ENCODE data around the gene HOXB2.

HOXB2 gene

GRCh38 chr17:48550502-48551213 lies 5.7 kb upstream of the HOXB2 start:
- Histone ChIP-seq H2AK5ac (ENCODE audit: low read depth, low read length) (no peak overlapping the region), H3K4me3 (ENCODE audit: low read length in 2 of 2) (no peak overlapping the region)
- DNase-seq (ENCODE audit: low spot score), result no peak

DNA sequence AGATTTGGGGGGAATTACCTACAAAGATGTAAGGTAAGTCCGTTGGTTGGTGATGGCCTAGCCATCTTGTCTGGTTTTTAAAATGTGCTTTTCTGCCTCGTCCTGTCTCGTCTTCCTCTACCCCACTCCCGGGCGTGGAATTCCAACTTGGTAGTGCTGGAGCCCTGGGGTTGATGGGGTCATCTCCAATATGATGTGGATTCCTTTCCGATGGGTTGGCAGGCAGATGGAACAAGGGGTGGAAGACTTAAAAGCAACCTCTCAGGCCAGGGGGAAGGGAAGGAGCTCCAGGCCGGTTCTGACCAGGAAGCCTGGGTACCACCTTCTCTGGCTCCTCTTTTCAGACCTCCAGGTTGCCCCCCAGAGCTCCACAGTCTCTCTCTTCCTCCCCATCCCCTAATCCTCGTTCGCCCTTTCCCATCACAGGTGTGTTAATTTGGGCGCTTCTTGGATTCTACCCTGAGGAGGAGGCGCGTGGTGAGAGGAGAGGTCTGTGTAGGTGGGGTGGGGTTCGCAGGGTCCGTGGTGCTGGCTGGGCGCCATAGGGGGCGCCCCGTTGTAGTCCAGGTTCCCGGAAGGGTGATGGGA lies 5.1 kb upstream of the HOXB2 start:
- Histone ChIP-seq H3K9ac (ENCODE audit: low read depth, low read length, poor library complexity) (no peak overlapping the region), H2BK5ac (ENCODE audit: low read length) (no peak overlapping the region), H4K91ac (ENCODE audit: low read depth, low read length, poor library complexity) (no peak overlapping the region), H3K4ac (ENCODE audit: low read length) (no peak overlapping the region), H3K27ac (replicated peaks; ENCODE audit: low read length) (no peak overlapping the region), H2AK5ac (ENCODE audit: low read depth, low read length) (no peak overlapping the region), H3K36me3 (replicated peaks in 1 of 2; ENCODE audit: control insufficient read depth in 2 of 2, insufficient read depth in 2 of 2, low read length in 2 of 2) (no peaks in the 10 kb centered on the region), H3K4me2 (ENCODE audit: insufficient read depth, low read length, poor library complexity, severe bottlenecking) (no peak overlapping the region), H3K4me1 (ENCODE audit: control insufficient read depth in 2 of 2, insufficient read depth in 1 of 2, low read depth in 1 of 2, low read length in 2 of 2) (no peaks in the 10 kb centered on the region), H3K79me1 (ENCODE audit: low read depth, low read length) (peaks cover 2% of the 10 kb centered on the region), H2BK12ac (ENCODE audit: low read length) (no peak overlapping the region), H3K14ac (ENCODE audit: low read length) (no peak overlapping the region), H2AFZ (ENCODE audit: low read length) (no peak overlapping the region), H3K9me3 (replicated peaks in 1 of 2; ENCODE audit: control insufficient read depth in 2 of 2, insufficient read depth in 1 of 2, low read depth in 1 of 2, low read length in 2 of 2) (peaks cover 0 to 6% of the 10 kb centered on the region in 2 donors), H3K27me3 (ENCODE audit: control insufficient read depth in 3 of 3, insufficient read depth in 3 of 3, low read depth in 1 of 3, low read length in 3 of 3) (peaks cover 59 to 95% (median 88%) of the 10 kb centered on the region in 3 experiments), H2BK120ac (ENCODE audit: low read depth, low read length) (no peak overlapping the region), H4K8ac (ENCODE audit: low read depth, low read length) (no peak overlapping the region), H2BK15ac (ENCODE audit: low read length) (no peak overlapping the region), H3K18ac (ENCODE audit: low read length) (no peak overlapping the region), H3K4me3 (ENCODE audit: low read length in 2 of 2) (peak overlapping the region in 1 of 2 donors; percentile 30), H3K23ac (ENCODE audit: low read depth, low read length, poor library complexity) (peak overlapping the region; percentile 28)
- no peak for DNase-seq (ENCODE audit: low spot score)
- WGBS, 2 donors (ENCODE audit: extremely low coverage in 2 of 2, insufficient read length in 2 of 2, insufficient replicate concordance in 1 of 2), result no CpG with 5 or more reads among the region's 18 CpGs

More at GRCh38 chr17:48550502-48551213, 5.7 kb upstream of the HOXB2 start:
- peaks cover 53 to 95% (median 87%) of the 10 kb centered on the region in 3 experiments for H3K27me3 ChIP-seq (ENCODE audit: control insufficient read depth in 3 of 3, insufficient read depth in 3 of 3, low read depth in 1 of 3, low read length in 3 of 3)
- H2AFZ ChIP-seq (ENCODE audit: low read length), result no peak overlapping the region
- no peak overlapping the region for H3K9ac ChIP-seq (ENCODE audit: low read depth, low read length, poor library complexity)
- H4K8ac ChIP-seq (ENCODE audit: low read depth, low read length), result no peak overlapping the region
- peaks cover 2% of the 10 kb centered on the region for H3K79me1 ChIP-seq (ENCODE audit: low read depth, low read length)
- H3K14ac ChIP-seq (ENCODE audit: low read length), result no peak overlapping the region
- peaks cover 0 to 6% of the 10 kb centered on the region in 2 donors for H3K9me3 ChIP-seq (replicated peaks in 1 of 2; ENCODE audit: control insufficient read depth in 2 of 2, insufficient read depth in 1 of 2, low read depth in 1 of 2, low read length in 2 of 2)
- no peak overlapping the region for H2BK12ac ChIP-seq (ENCODE audit: low read length)
- H3K4me1 ChIP-seq (ENCODE audit: control insufficient read depth in 2 of 2, insufficient read depth in 1 of 2, low read depth in 1 of 2, low read length in 2 of 2), result no peaks in the 10 kb centered on the region
- no CpG with 5 or more reads among the region's 70 CpGs for WGBS, 2 donors (ENCODE audit: extremely low coverage in 2 of 2, insufficient read length in 2 of 2, insufficient replicate concordance in 1 of 2)
- no peak overlapping the region for H3K18ac ChIP-seq (ENCODE audit: low read length)
- H3K4me2 ChIP-seq (ENCODE audit: insufficient read depth, low read length, poor library complexity, severe bottlenecking), result no peak overlapping the region
- H3K27ac ChIP-seq (replicated peaks; ENCODE audit: low read length), result no peak overlapping the region
- peak overlapping the region; percentile 28 for H3K23ac ChIP-seq (ENCODE audit: low read depth, low read length, poor library complexity)
- H2BK120ac ChIP-seq (ENCODE audit: low read depth, low read length), result no peak overlapping the region
- H2BK15ac ChIP-seq (ENCODE audit: low read length), result no peak overlapping the region
- H2BK5ac ChIP-seq (ENCODE audit: low read length), result no peak overlapping the region
- H3K4ac ChIP-seq (ENCODE audit: low read length), result no peak overlapping the region
- no peaks in the 10 kb centered on the region for H3K36me3 ChIP-seq (replicated peaks in 1 of 2; ENCODE audit: control insufficient read depth in 2 of 2, insufficient read depth in 2 of 2, low read length in 2 of 2)
- H4K91ac ChIP-seq (ENCODE audit: low read depth, low read length, poor library complexity), result no peak overlapping the region

- no peak overlapping the region for H3K18ac ChIP-seq (ENCODE audit: low read length)
- no peak overlapping the region for H4K8ac ChIP-seq (ENCODE audit: low read depth, low read length)
- H3K27ac ChIP-seq (replicated peaks; ENCODE audit: low read length), result no peak overlapping the region
- H3K9ac ChIP-seq (ENCODE audit: low read depth, low read length, poor library complexity), result no peak overlapping the region
- no peak overlapping the region for H2AFZ ChIP-seq (ENCODE audit: low read length)
- no peaks in the 10 kb centered on the region for H3K36me3 ChIP-seq (replicated peaks in 1 of 2; ENCODE audit: control insufficient read depth in 2 of 2, insufficient read depth in 2 of 2, low read length in 2 of 2)
- H2BK120ac ChIP-seq (ENCODE audit: low read depth, low read length), result no peak overlapping the region
- H4K91ac ChIP-seq (ENCODE audit: low read depth, low read length, poor library complexity), result no peak overlapping the region
- no peaks in the 10 kb centered on the region for H3K79me1 ChIP-seq (ENCODE audit: low read depth, low read length)
- peaks cover 54 to 94% (median 88%) of the 10 kb centered on the region in 3 experiments for H3K27me3 ChIP-seq (ENCODE audit: control insufficient read depth in 3 of 3, insufficient read depth in 3 of 3, low read depth in 1 of 3, low read length in 3 of 3)
- H3K23ac ChIP-seq (ENCODE audit: low read depth, low read length, poor library complexity), result no peak overlapping the region
- no CpG with 5 or more reads among the region's 3 CpGs for WGBS, 2 donors (ENCODE audit: extremely low coverage in 2 of 2, insufficient read length in 2 of 2, insufficient replicate concordance in 1 of 2)
- no peak for DNase-seq (ENCODE audit: low spot score)
- no peak overlapping the region for H2AK5ac ChIP-seq (ENCODE audit: low read depth, low read length)
- H3K4me1 ChIP-seq (ENCODE audit: control insufficient read depth in 2 of 2, insufficient read depth in 1 of 2, low read depth in 1 of 2, low read length in 2 of 2), result no peaks in the 10 kb centered on the region
- no peak overlapping the region for H3K4ac ChIP-seq (ENCODE audit: low read length)
- no peak overlapping the region for H2BK15ac ChIP-seq (ENCODE audit: low read length)
- no peak overlapping the region for H3K4me3 ChIP-seq (ENCODE audit: low read length in 2 of 2)
- H3K14ac ChIP-seq (ENCODE audit: low read length), result no peak overlapping the region
- H3K4me2 ChIP-seq (ENCODE audit: insufficient read depth, low read length, poor library complexity, severe bottlenecking), result no peak overlapping the region
- H2BK5ac ChIP-seq (ENCODE audit: low read length), result no peak overlapping the region
- H2BK12ac ChIP-seq (ENCODE audit: low read length), result no peak overlapping the region
- peaks cover 0 to 6% of the 10 kb centered on the region in 2 donors for H3K9me3 ChIP-seq (replicated peaks in 1 of 2; ENCODE audit: control insufficient read depth in 2 of 2, insufficient read depth in 1 of 2, low read depth in 1 of 2, low read length in 2 of 2)
Measured at GRCh38 chr17:48549281-48549630, 4.3 kb upstream of the HOXB2 start.

DNA sequence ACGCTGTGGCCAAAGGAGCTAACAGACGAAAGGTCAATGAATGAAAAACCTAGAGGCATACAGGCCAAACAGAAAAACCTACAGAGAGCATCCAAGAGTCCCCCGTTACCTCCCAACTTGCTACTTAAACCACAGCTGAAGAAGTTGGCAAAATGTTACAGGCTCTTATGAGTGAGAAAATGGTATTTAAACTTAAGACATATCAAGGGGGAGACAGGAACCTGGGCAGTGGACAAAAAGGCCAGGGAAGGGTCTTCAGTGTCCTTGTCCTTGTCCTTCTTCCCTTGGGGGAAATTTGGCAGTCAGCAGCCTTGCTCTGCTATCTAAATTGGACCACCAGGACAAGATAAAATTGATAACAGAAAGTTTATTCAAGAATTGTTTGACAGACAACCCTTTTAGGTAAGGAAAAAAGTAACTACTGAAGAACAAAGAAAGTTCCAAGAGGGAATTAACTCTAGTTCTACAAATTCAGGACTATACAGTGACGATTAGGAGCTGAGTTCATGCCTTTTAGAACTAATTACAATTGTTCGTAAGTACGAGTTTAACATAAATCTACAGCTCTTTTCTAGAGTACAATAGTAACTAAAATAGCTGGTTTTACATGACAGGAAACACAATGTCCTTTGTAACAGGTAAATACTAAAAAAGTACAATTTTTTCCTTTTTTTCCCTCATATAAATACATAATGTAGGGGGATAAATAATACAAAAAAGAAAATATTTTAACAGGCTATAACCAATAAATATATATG lies 3.8 kb upstream of the HOXB2 start:
- no peak overlapping the region for H2AFZ ChIP-seq (ENCODE audit: low read length)
- DNase-seq (ENCODE audit: low spot score), result no peak

More for the DNA sequence above, 3.8 kb upstream of the HOXB2 start:
- H3K9me3 ChIP-seq (replicated peaks in 1 of 2; ENCODE audit: control insufficient read depth in 2 of 2, insufficient read depth in 1 of 2, low read depth in 1 of 2, low read length in 2 of 2), result peaks cover 0 to 6% of the 10 kb centered on the region in 2 donors
- H3K36me3 ChIP-seq (replicated peaks in 1 of 2; ENCODE audit: control insufficient read depth in 2 of 2, insufficient read depth in 2 of 2, low read length in 2 of 2), result no peaks in the 10 kb centered on the region
- H3K79me1 ChIP-seq (ENCODE audit: low read depth, low read length), result no peaks in the 10 kb centered on the region
- no peak overlapping the region for H3K9ac ChIP-seq (ENCODE audit: low read depth, low read length, poor library complexity)
- no peak overlapping the region for H4K8ac ChIP-seq (ENCODE audit: low read depth, low read length)
- H3K4me2 ChIP-seq (ENCODE audit: insufficient read depth, low read length, poor library complexity, severe bottlenecking), result no peak overlapping the region
- no peak overlapping the region for H2BK5ac ChIP-seq (ENCODE audit: low read length)
- H3K27ac ChIP-seq (replicated peaks; ENCODE audit: low read length), result no peak overlapping the region
- H4K91ac ChIP-seq (ENCODE audit: low read depth, low read length, poor library complexity), result no peak overlapping the region
- no peaks in the 10 kb centered on the region for H3K4me1 ChIP-seq (ENCODE audit: control insufficient read depth in 2 of 2, insufficient read depth in 1 of 2, low read depth in 1 of 2, low read length in 2 of 2)
- H3K18ac ChIP-seq (ENCODE audit: low read length), result no peak overlapping the region
- H2BK120ac ChIP-seq (ENCODE audit: low read depth, low read length), result no peak overlapping the region
- peaks cover 53 to 94% (median 88%) of the 10 kb centered on the region in 3 experiments for H3K27me3 ChIP-seq (ENCODE audit: control insufficient read depth in 3 of 3, insufficient read depth in 3 of 3, low read depth in 1 of 3, low read length in 3 of 3)
- no peak overlapping the region for H3K4ac ChIP-seq (ENCODE audit: low read length)
- no peak overlapping the region for H2BK12ac ChIP-seq (ENCODE audit: low read length)
- no peak overlapping the region for H3K14ac ChIP-seq (ENCODE audit: low read length)
- no CpG with 5 or more reads among the region's 6 CpGs for WGBS, 2 donors (ENCODE audit: extremely low coverage in 2 of 2, insufficient read length in 2 of 2, insufficient replicate concordance in 1 of 2)
- no peak overlapping the region for H2AK5ac ChIP-seq (ENCODE audit: low read depth, low read length)
- no peak overlapping the region for H2BK15ac ChIP-seq (ENCODE audit: low read length)
- no peak overlapping the region for H3K23ac ChIP-seq (ENCODE audit: low read depth, low read length, poor library complexity)
- H3K4me3 ChIP-seq (ENCODE audit: low read length in 2 of 2), result no peak overlapping the region

Data from neuronal stem cell (in vitro differentiated cells).